Astrocyte (in vitro differentiated cells and primary cell): ENCODE measurements around the gene L1CAM. TPM values are rescaled to one million over a fixed set of nuclear protein-coding genes. Genes with fewer than 3 reads are reported as not detected.

ENCODE experiments used
- DNase-seq: peaks from one replicate; pipeline ENCODE4 v3.0.0-alpha.2; 2010; ENCODE audit warnings: low read depth
- FAIRE-seq: peaks from 2 replicates; lab custom pipeline; 2011; peaks lifted over from hg19 to GRCh38; lab: Jason Lieb, UNC
- H2AFZ ChIP-seq: 2 replicates; pipeline ENCODE4 v1.6.0; 2012; ENCODE audit warnings: low read depth, low read length, inconsistent platforms
- H3K27ac ChIP-seq: 2 replicates; pipeline ENCODE4 v1.5.1; 2011; ENCODE audit warnings: low read depth, low read length, inconsistent platforms
- H3K27me3 ChIP-seq: 2 replicates; pipeline ENCODE4 v1.6.0; 2011; ENCODE audit warnings: low read length, inconsistent platforms; ENCODE audit not compliant: insufficient read depth
- H3K36me3 ChIP-seq: 2 replicates; pipeline ENCODE4 v1.5.1; 2011; ENCODE audit warnings: low read length, inconsistent platforms; ENCODE audit not compliant: insufficient read depth
- H3K4me1 ChIP-seq: 2 replicates; pipeline ENCODE4 v1.5.1; 2011; ENCODE audit warnings: low read length, inconsistent platforms; ENCODE audit not compliant: insufficient read depth
- H3K4me2 ChIP-seq: 2 replicates; pipeline ENCODE4 v1.6.0; 2012; ENCODE audit warnings: low read length, inconsistent platforms
- H3K4me3 ChIP-seq: 2 replicates; pipeline ENCODE4 v1.5.1; 2011; ENCODE audit warnings: low read depth, mild to moderate bottlenecking, low read length, inconsistent platforms; ENCODE audit not compliant: insufficient read depth
- H3K79me2 ChIP-seq: 2 replicates; pipeline ENCODE4 v1.6.0; 2012; ENCODE audit warnings: mild to moderate bottlenecking, low read length, inconsistent platforms; ENCODE audit not compliant: insufficient read depth
- H3K9ac ChIP-seq: 2 replicates; pipeline ENCODE4 v1.6.0; 2012; ENCODE audit warnings: mild to moderate bottlenecking, low read length, inconsistent platforms
- H3K9me3 ChIP-seq: 2 replicates; pipeline ENCODE4 v1.5.1; 2012; ENCODE audit warnings: low read depth, mild to moderate bottlenecking, low read length, inconsistent platforms; ENCODE audit not compliant: insufficient read depth
- H4K20me1 ChIP-seq: 2 replicates; pipeline ENCODE4 v1.6.0; 2012; ENCODE audit warnings: low read length, inconsistent platforms; ENCODE audit not compliant: insufficient read depth
- H3K27ac Mint-ChIP-seq: one replicate; pipeline ENCODE4 v1.8.0; 2021; ENCODE audit warnings: mild to moderate bottlenecking, mixed read lengths; ENCODE audit not compliant: unreplicated experiment
- H3K27me3 Mint-ChIP-seq: one replicate; pipeline ENCODE4 v1.8.0; 2021; ENCODE audit warnings: low read depth, mixed read lengths; ENCODE audit not compliant: unreplicated experiment
- H3K36me3 Mint-ChIP-seq: one replicate; pipeline ENCODE4 v1.8.0; 2021; ENCODE audit warnings: low read depth, mixed read lengths; ENCODE audit not compliant: unreplicated experiment
- H3K4me1 Mint-ChIP-seq: one replicate; pipeline ENCODE4 v1.8.0; 2021; ENCODE audit warnings: low read depth, mixed read lengths; ENCODE audit not compliant: unreplicated experiment
- H3K4me3 Mint-ChIP-seq: one replicate; pipeline ENCODE4 v1.8.0; 2021; ENCODE audit warnings: mild to moderate bottlenecking, moderate library complexity, mixed read lengths; ENCODE audit not compliant: unreplicated experiment
- H3K9me3 Mint-ChIP-seq: one replicate; pipeline ENCODE4 v1.8.0; 2021; ENCODE audit warnings: mild to moderate bottlenecking, mixed read lengths; ENCODE audit not compliant: unreplicated experiment
- CTCF ChIP-seq: IDR thresholded peaks from 2 replicates; pipeline ENCODE4 v1.5.1; 2011; ENCODE audit warnings: low read depth, mild to moderate bottlenecking, inconsistent platforms, low read length, moderate library complexity; ENCODE audit not compliant: insufficient read depth
- EZH2 ChIP-seq: IDR thresholded peaks from 2 replicates; pipeline ENCODE4 v1.6.1; 2012; ENCODE audit warnings: mild to moderate bottlenecking, low read length, inconsistent platforms; ENCODE audit not compliant: insufficient read depth
- total RNA-seq: library from RNA; stranded (reverse); gene quantifications from 2 replicates; pipeline ENCODE4 v1.2.1, GENCODE V29; 2021

The L1CAM gene
- total RNA-seq, 1 donor from 2014 or later = 347 TPM

GRCh38 chrX:153903238-153903980, 17.4 kb upstream of the L1CAM start:
- Histone ChIP-seq H3K4me2 (no peak overlapping the region), H3K9me3 (no peaks in the 10 kb centered on the region), H3K79me2 (no peaks in the 10 kb centered on the region), H3K27ac (no peak overlapping the region), H3K4me3 (no peak overlapping the region), H3K4me1 (peaks cover 6% of the 10 kb centered on the region), H3K27me3 (no peaks in the 10 kb centered on the region), H4K20me1 (no peaks in the 10 kb centered on the region), H3K36me3 (no peaks in the 10 kb centered on the region), H2AFZ (no peak overlapping the region), H3K9ac (no peak overlapping the region)
- TF ChIP-seq EZH2 = no peak
- no peak for TF ChIP-seq CTCF
- H3K36me3 Mint-ChIP-seq = no peaks in the 10 kb centered on the region
- no peak overlapping the region for H3K4me3 Mint-ChIP-seq
- FAIRE-seq (no peak), DNase-seq (no peak)
- H3K27me3 Mint-ChIP-seq = no peaks in the 10 kb centered on the region
- peaks cover 11% of the 10 kb centered on the region for H3K4me1 Mint-ChIP-seq
- H3K27ac Mint-ChIP-seq = no peak overlapping the region
- H3K9me3 Mint-ChIP-seq = no peaks in the 10 kb centered on the region

- no peaks in the 10 kb centered on the region for H3K9me3 ChIP-seq
- H4K20me1 ChIP-seq = no peaks in the 10 kb centered on the region
- H3K4me1 Mint-ChIP-seq = peaks cover 11% of the 10 kb centered on the region
- no peaks in the 10 kb centered on the region for H3K36me3 ChIP-seq
- H3K4me3 Mint-ChIP-seq = no peak overlapping the region
- H3K36me3 Mint-ChIP-seq = no peaks in the 10 kb centered on the region
- H3K4me2 ChIP-seq = no peak overlapping the region
- FAIRE-seq (no peak), DNase-seq (no peak)
- H3K27me3 ChIP-seq = peaks cover 3% of the 10 kb centered on the region
- no peaks in the 10 kb centered on the region for H3K79me2 ChIP-seq
- peaks cover 6% of the 10 kb centered on the region for H3K4me1 ChIP-seq
- no peak overlapping the region for H3K9ac ChIP-seq
- H3K9me3 Mint-ChIP-seq = no peaks in the 10 kb centered on the region
- H2AFZ ChIP-seq = no peak overlapping the region
- no peak for TF ChIP-seq CTCF
- TF ChIP-seq EZH2 = no peak
- no peak overlapping the region for H3K27ac Mint-ChIP-seq
- no peak overlapping the region for H3K4me3 ChIP-seq
- H3K27ac ChIP-seq = no peak overlapping the region
- no peaks in the 10 kb centered on the region for H3K27me3 Mint-ChIP-seq
Measured at GRCh38 chrX:153902385-153902784, 16.4 kb upstream of the L1CAM start.

- no peak for TF ChIP-seq EZH2
- no peak for TF ChIP-seq CTCF
- peak overlapping the region; percentile 72 for H3K27ac Mint-ChIP-seq
- H3K36me3 Mint-ChIP-seq = no peaks in the 10 kb centered on the region
- Histone ChIP-seq H3K79me2 (no peaks in the 10 kb centered on the region), H3K4me2 (peak overlapping the region; percentile 52), H4K20me1 (no peaks in the 10 kb centered on the region), H3K36me3 (no peaks in the 10 kb centered on the region), H3K9ac (no peak overlapping the region), H3K27ac (no peak overlapping the region), H3K27me3 (peaks cover 3% of the 10 kb centered on the region), H2AFZ (no peak overlapping the region), H3K9me3 (no peaks in the 10 kb centered on the region), H3K4me3 (no peak overlapping the region), H3K4me1 (peaks cover 6% of the 10 kb centered on the region)
- H3K4me3 Mint-ChIP-seq = no peak overlapping the region
- no peaks in the 10 kb centered on the region for H3K27me3 Mint-ChIP-seq
- H3K4me1 Mint-ChIP-seq = peaks cover 11% of the 10 kb centered on the region
- DNase-seq (no peak), FAIRE-seq (no peak)
- no peaks in the 10 kb centered on the region for H3K9me3 Mint-ChIP-seq
Measured at GRCh38 chrX:153901753-153902140, 15.8 kb upstream of the L1CAM start.
